EH (cell line): ENCODE measurements around the gene LHX2.
"Not testable (repeated sequence)": the region's sequence is repeated elsewhere in the genome, so short reads cannot be mapped to it uniquely, and the experiment has no call there.

Experiments used
- DNase-seq: peaks from one replicate; pipeline ENCODE4 v3.0.0-alpha.2; 2015; ENCODE audit warnings: low read depth

Gene LHX2, protein sequence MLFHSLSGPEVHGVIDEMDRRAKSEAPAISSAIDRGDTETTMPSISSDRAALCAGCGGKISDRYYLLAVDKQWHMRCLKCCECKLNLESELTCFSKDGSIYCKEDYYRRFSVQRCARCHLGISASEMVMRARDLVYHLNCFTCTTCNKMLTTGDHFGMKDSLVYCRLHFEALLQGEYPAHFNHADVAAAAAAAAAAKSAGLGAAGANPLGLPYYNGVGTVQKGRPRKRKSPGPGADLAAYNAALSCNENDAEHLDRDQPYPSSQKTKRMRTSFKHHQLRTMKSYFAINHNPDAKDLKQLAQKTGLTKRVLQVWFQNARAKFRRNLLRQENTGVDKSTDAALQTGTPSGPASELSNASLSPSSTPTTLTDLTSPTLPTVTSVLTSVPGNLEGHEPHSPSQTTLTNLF

DNA sequence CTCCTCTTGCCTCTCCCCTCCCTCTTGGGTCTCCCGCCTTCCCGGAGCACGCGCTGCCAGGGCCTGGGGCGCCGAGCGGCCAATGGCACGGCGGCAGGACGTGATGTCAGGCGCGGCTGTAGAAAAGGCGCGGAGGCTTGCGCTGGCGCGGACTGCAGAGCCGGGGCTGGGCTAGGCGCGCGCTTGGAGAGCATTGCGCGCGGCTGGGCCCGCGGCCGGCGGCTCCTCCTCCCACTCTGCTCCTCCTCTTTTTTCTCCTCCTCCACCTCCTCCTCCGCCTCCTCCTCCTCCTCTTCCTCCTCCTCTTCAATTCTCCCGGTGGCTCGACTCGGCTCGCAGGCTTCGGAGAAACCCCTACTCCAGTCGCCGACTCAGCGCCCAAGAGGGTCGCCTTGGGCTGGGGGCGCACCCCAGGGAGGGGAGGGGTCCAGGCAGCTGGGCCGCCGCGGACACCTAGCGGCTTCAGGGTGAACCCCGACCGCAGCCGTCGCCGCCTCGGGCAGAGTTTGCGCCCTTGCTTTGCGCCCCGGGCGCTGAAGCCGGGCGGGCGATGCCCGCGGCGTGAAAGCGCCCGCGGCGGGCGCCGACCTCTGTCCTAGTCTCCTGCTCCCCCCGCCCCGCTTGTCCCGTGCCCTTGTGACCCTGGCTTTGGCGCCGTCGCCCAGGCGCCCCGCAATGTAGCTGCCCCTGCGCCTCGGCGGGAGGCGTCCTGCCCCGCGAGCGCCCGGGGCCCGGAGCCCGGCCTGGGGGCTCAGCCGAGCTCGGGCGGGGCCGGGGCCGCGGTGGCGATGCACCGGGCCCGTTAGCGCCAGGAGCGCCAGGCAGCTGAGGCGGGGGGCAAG, at the start of gene LHX2:
Gene LHX2 (plus strand): TSS at position 309 of the 842 bp plus-strand sequence. CDS start 581 bp downstream, outside the sequence.
- DNase-seq, result peak; percentile 84

- DNase-seq, result no peak
Observed at GRCh38 chr9:123964761-123965160, 46.8 kb upstream of the LHX2 start.

DNA sequence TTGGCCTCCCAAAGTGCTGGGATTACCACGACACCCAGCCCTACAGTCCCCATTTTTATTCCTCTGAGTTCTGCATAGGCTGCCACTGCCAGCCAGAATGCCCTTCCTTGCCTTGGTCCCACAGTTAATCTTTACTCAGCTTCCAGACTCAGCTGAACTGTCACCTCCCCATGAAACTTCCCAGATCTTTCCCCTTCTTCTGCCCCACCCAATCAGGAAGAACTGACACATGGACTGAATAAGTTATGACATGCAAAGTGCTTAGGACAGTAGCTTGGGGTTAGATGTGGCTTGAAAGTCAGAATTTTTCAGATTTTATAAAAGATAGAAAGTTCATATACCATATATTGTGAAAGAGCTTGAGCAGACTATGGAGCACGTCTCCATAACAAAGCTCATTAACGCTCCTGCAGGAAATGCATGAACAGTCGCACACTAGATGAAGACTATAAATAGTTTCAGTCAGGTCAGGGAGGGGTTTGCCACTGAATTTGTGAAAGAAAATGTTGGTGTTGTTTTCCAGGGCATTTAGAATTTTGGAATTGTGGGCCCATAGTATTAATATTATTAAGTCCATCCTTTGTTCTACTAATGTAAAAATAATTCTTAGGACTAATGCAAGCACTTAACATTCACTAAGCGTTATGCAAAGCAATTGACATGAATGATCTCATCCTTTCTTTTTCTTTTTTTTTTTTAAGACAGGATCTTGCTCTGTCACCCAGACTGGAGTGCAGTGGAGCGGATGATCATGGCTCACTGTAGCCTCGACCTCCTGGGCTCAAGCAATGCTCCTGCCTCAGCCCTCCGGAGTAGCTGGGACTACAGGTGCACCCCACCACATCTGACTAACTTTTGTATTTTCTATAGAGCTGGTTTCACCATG, 45.5 kb upstream of the LHX2 start:
- no peak for DNase-seq

- no peak for DNase-seq
Observed at GRCh38 chr9:123967323-123967722, 44.2 kb upstream of the LHX2 start.

DNA sequence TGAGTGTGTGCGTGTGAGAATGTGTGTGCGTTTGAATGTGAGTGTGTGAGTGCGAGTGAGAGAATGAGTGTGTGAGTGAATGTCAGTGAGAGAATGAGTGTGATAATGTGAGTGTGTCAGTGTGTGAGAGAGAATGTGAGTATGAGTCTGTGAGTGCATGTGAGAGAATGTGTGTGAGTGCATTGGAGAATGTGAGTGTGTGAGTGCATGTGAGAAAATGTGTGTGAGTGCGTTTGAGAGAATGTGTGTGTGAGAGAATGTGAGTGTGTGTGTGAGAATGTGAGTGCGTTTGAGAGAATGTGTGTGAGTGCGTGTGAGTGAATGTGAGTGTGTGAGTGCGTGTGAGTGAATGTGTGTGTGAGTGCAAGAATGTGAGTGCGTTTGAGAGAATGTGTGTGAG, 39.0 kb upstream of the LHX2 start:
- no peak for DNase-seq

GRCh38 chr9:123973590-123974223, 37.9 kb upstream of the LHX2 start:
- DNase-seq, result no peak

- DNase-seq, result no peak
Observed at GRCh38 chr9:123974471-123974870, 37.1 kb upstream of the LHX2 start.

- DNase-seq, result no peak
Observed at GRCh38 chr9:123975871-123976270, 35.7 kb upstream of the LHX2 start.

GRCh38 chr9:123976579-123976978, 35.0 kb upstream of the LHX2 start:
- not testable (repeated sequence) for DNase-seq

DNA sequence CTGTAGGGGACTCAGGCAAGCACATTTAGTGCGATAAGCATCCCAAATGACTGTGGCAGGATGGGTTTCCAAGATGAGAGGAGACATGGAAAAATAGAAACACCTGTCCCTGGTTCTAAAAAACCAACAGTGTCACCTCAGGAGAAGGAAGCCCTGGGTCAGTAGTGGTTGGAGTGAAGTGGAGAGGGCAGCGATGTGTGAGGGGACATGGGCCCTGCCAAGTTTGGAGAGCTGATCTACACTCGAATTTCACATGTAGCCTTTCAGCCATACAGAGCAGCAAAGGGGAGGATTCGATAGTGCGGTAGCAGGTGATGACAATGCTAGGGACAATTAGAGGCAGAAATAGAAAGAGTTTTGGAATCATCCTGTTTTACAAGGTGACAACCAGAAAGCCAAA, 32.6 kb upstream of the LHX2 start:
- DNase-seq, result no peak

DNA sequence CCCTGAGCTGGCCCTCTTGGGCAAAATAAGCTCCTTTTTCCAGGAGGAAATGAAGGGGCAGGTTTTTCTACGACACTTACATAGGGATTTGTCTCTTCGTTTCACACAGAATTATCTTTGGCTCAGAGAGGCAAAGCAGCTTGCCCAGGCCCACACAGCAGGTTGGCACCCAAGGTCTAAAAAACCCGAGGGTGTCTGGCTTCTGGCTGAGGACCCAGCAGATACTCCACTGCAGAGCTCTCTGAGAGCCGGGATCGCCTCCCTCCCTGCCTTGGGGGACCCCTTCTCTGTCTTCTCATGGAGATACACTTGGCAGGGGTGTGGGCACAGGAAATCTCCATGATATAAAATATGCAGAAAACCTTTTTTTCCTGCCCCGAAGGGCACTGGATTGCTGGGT, 29.0 kb upstream of the LHX2 start:
- DNase-seq, result no peak

DNA sequence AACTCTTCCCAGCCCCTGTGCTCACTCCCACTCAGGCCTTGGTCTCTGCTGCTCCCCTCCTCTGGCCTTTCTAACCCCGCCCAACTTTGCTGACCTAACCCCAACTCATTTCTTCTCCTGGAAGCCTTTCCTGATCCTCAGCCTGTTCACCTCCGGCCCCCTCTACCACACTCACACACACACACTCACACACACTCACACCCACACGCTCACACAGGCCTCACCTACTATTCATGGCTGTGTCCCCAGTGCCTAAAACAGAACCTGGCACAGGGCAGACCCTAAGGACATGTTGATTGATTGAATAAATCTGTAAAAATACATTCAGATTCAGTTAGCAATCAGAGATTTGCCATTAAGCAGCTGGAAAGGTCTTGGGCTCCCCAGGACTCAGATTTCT, 28.5 kb upstream of the LHX2 start:
- no peak for DNase-seq

DNA sequence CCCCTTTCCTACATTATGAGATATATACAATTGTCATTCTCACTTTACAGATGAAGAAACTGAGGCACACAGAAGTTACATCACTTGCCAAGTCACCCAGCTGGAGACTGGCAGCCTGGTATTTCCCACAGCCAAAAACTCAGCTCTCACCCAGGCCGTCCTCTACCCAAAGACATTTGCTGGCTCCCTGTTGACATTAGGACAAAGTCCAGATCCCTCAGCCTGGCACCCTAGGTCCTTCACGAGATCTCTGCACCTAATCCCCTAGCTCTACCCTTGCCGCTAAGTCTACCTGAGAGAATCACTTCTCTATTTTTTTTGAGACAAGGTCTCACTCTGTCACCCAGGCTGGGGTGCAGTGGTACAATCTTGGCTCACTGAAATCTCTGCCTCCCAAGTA, 26.8 kb upstream of the LHX2 start:
- no peak for DNase-seq

DNA sequence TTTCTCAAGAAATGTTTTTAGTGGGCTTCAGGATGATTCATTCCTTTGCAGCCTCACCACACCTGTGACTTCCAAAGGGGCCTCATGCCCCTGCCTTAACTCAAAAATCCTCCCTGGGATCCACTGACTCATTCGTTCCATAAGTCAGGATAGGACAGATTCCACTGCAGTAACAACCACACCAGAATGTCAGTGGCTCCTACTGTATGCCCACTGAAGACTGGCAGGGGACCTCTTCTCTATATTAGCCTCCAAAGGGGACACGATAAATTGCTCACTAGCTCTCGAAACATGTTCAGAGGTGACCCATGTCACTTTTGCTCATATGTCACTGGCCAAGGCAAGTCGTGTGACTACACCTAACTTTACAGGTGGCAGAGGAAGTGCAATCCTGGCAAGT, 25.7 kb upstream of the LHX2 start:
- no peak for DNase-seq

- DNase-seq, result no peak
Observed at GRCh38 chr9:123990427-123990826, 21.1 kb upstream of the LHX2 start.

GRCh38 chr9:123992679-123993078, 18.9 kb upstream of the LHX2 start:
- DNase-seq, result not testable (repeated sequence)

- DNase-seq, result peak; percentile 32
Observed at GRCh38 chr9:123996731-123997421, 14.7 kb upstream of the LHX2 start.

- peak; percentile 19 for DNase-seq
Observed at GRCh38 chr9:123997665-123998277, 13.8 kb upstream of the LHX2 start.

- DNase-seq, result no peak
Observed at GRCh38 chr9:123998278-123998925, 13.2 kb upstream of the LHX2 start.

DNA sequence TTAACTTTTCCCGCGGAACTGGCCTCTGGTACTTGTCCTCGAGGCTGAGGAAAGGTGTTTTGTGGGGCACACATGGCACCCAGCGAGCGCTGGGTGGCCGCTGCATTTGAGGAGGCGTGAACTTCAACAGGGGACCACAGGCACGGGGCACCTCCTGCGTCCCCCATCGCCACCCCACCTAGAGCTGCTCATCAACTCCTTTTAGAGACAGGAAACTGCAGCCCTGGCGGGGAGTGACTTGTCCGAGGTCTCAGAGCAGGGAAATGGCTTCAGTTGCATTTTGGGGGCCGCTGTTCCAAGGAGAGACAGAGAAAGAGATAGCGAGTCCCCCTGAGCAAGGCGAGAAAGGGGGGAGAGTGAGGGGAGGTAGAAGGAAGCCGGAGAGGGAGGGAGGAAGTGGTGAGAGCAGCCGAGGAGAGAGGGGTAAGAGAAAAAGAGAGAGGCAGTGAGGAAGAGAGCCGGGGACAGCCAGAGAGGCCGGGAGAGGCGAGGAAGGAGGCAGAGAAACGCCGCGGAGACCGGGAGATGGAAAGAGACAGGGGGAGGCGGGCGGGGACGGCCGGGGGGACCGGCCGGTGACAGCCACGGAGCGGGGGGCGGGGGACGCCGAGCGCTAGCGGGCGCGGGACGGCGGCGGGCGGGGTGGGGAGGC, 12.5 kb upstream of the LHX2 start:
- DNase-seq, result peak; percentile 16
